ENCODE data around the gene CDH8.

- no peak for TF ChIP-seq CTCF (IDR thresholded peaks at IDR 0.05; ENCODE audit: extremely low read depth in 1 of 2, insufficient read depth in 1 of 2, low read depth in 1 of 2, low read length in 2 of 2)
- no peak for TF ChIP-seq MAX (IDR thresholded peaks at IDR 0.05; ENCODE audit: insufficient read depth, insufficient read length)
- TF ChIP-seq POLR2A (IDR thresholded peaks at IDR 0.05; ENCODE audit: low read depth, low read length) = no peak
- TF ChIP-seq POLR2AphosphoS5 (IDR thresholded peaks at IDR 0.05; ENCODE audit: insufficient read depth, low read depth, low read length) = no peak
- TF ChIP-seq EZH2 (IDR thresholded peaks at IDR 0.05; ENCODE audit: borderline replicate concordance, low read depth, low read length, severe bottlenecking) = no peak
Observed at GRCh38 chr16:61812251-61812650, 224.0 kb downstream of the CDH8 start.
